Hematopoietic multipotent progenitor cell treated with erythropoietin and hydrocortisone succinate and interleukin-3 and kit ligand, for 8 days (in vitro differentiated cells): ENCODE results near the gene ZBTB2.
"Not testable (repeated sequence)": the region's sequence is repeated elsewhere in the genome, so short reads cannot be mapped to it uniquely, and the experiment has no call there.

ENCODE experiments used
- DNase-seq: peaks from one replicate; pipeline ENCODE4 v3.0.0-alpha.2; 2015

The ZBTB2 gene

DNA sequence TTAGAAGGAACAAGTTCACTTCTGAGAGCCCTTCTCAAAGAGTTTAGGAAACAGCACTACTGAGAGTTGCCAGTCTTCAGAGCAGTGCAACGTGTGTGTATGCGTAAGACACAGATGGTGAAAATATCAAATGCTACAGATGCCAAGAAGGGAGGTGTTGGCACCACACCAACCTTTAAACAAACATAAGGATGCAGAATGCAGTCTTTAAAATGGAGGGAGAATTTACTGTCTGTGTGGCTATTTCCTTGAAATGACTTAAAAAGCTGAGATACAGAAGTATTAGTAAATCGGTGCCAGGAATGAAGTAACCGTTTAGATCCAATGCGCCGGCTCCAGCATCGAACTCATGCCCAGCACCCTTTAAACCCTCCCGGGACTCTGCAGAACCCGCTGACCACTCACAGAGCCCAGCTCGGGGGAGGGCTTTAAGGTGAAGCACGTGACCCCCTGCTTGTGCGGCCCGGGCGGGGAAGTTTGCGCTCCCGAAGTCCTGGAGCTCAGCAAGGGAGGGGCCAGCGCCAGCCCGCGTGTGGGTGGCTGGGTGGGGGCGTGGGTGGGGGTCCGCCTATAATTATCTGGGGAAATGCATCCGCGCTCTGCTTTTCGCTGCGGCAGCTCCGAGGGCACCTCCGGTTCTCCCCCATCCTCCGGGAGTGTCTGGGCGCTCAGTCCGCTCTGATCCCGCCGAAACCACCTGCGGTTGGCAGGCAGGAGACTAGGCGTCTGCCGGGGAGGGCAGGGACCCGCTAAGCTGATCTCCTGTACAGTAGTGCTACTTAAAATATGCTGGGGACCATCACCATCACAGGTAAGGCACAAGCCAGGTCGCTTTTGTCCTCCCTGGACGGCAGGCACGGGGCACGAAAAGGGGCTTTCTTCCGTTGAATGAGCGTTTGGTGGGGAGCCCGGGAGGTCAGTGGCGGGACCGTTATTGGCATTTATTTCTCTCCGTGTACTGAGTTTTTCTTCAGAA, 66.0 kb downstream of the ZBTB2 start:
- peak; percentile 8 for DNase-seq

DNA sequence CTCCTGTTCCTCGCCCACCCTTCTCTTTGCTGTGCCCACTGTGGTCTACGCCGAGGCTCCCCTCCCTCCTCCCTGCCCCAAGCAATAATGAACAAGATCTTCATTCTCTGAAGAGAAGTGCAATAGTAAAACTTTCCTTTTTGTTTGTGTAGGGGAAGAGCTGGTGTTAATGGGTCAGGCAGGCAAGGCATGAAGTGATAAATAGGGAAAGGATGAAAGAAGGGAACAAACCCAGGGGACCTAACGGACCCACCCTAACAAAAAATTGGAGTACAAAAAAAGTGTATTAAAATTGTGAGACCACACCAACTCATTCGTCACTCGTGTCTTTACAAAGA, 66.9 kb downstream of the ZBTB2 start:
- no peak for DNase-seq

DNA sequence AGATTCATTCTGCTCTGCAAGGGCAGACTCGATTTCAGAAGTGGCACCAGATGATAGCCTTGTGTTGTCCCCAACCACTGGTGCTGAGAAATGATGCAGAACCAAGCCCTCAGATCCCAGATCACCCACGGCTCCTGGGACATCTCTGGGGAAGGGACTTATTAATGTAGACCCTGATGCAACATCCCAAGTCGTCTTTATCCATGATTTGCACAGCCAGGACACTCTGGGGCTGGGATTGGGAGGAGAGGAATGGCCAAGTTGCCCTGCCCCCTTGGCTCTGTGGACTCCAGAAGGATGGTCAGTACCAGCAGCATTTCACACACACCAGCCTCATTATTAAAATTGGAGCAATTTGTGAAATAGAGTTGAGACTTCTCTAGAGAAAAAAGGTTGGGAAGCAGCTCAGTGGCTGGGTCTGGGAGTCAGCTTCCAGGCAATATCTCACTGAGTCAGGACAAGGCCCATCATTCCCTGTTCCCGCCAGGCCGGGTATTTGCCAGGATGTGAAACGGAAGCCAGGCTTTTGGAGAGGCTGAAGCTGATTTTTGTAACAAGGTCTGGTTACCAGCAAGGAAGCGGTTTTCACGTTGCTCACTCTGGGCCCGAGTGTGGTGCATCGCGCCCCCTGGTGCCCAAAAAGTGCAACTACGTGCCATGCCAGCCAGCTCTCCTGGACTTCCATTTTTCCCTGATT, 67.4 kb downstream of the ZBTB2 start:
- DNase-seq = peak; percentile 60

DNA sequence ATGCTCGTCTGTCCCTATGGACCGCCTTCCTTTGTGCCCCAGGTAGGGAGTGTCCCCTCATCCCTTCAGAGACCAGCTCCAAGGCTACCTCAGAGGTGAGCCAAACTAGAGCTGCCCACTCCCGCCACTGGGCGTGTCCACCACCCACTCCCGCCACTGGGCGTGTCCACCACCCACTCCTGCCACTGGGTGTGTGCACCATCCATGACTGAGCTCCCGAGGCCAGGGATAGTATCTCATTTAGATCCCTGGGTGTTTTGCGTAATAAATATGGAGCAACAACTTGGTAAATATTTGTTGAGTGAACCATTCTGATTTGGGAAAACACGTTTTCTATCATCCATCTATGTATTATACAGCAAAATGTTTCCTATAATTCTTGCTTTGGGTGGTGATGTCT, 68.8 kb downstream of the ZBTB2 start:
- DNase-seq = no peak

DNA sequence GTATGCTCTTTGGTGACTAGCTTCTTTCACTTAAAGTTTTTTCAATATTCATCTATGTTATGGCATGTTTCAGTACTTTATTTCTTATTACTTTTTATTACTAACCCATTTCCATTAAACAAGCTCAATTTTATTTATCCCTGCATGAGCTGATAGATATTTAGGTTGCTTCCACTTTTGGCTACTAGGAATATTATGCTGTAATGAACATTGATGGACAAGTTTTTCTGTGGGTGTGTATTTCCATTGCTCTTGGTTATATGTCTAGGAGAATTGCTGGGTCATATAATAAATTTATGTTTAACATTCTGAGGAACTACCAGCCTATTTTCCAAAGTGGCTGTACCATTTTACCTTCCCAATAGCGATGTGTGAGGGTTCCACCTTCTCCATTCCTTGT, 69.9 kb downstream of the ZBTB2 start:
- no peak for DNase-seq

DNA sequence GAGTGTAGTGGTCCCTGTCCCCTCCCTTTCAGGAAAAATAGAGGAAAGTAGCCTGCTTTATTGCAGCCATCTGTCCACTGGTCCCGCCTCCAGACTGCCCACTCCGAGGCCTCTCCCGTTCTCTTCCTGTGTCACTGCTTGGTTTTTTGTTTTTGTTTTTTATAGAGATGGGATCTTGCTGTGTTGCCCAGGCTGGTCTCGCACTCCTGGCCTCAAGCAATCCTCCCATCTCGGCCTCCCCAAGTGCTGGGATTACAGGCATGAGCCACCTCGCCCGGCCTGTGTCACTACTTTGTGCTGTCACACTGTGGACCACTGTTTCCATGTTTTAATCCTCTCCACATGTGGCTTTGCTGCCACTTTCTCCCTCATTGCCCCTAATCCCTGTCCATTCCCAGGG, 71.2 kb downstream of the ZBTB2 start:
- DNase-seq = no peak

DNA sequence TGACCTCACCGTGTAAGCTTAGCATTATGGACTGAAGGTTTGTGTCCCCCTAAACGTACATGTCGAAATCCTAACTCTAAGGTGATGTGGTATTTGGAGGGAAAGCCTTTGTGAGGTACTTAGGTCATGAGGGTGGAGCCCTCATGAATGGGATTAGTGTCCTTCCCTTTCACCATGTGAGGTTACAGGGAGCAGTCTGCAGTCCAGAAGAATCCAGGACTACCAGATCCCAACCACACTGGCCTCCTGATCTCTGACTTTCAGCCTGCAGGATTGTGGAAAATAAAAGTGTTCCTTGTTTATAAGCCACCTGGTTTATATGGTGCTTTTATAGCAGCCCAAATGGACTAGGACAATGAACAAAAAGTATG, 73.4 kb downstream of the ZBTB2 start:
- no peak for DNase-seq

DNA sequence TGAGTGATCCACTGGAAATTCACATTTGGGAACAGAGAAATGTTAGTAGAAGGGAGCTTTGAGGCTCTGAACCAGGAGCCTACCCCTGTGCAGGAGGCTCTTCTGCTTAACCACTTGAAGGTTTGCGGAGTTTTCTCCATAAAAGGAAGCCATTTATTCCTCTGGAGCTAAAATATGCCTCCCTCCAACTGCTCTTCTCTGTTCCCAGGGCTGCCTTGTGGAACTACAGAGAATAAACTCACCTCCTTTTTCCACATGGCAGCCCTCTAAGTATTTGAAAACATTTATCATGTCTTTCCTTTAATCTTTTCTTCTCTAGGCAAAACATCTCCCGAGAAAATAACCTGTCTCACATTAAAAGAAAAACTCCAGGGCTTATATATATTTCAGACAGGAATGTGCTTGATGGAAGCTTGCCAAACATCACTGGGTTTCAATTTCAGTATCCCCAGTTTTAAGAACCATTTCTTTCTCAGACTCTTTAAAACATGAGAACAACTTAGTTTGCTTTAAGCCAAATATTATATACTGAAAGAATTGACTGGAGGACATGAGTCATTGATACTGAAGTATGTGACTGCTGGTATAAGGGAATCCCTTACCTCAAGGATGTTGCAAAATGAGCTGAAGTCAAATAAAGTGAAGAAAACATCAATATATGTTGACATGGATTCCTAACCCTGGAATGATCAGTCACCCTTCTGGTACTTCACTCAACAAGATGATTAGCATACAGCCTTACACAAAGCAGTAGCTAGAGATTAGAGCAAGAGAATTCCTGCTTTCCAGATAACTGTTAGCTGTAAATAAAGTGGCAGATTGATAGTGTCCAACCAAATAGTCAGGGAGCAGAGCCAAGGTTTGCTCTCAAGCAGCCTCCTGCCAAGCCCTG, 74.0 kb downstream of the ZBTB2 start:
- DNase-seq = no peak

DNA sequence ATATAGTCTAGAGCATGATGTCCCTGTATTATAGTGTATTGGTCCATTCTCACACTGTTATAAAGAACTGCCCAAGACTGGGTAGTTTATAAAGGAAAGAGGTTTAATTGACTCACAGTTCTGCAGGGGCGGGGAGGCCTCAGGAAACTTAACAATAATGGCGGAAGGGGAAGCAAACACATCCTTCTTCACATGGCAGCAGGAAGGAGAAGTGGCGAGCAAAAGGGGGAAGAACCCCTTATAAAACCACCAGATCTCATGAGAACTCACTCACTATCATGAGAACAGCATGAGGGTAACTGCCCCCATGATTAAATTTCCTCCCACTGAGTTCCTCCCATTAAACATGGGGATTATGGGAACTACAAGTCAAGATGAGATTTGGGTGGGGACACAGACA, 75.7 kb downstream of the ZBTB2 start:
- DNase-seq = not testable (repeated sequence)
